Adrenal gland (tissue), 5 donors: ENCODE measurements around the gene SRGAP3.

Experiments used
- CTCF ChIP-seq, 6 experiments: fragments of 450-650 bp in 4 of 6; fragments of 200-600 bp in 2 of 6; sonication (generic) in 1 of 6; IDR thresholded peaks; 1 replicate in 5 of 6; 2 replicates in 1 of 6; pipeline versions ENCODE4 v1.5.1 to v1.8.0; 2016 to 2021; ENCODE audit warnings: antibody characterized with exemption in 6 of 6, mild to moderate bottlenecking in 2 of 6, moderate library complexity in 1 of 6
- POLR2A ChIP-seq, 2 donors: fragments of 450-650 bp; IDR thresholded peaks; one replicate each; pipeline ENCODE4 v1.6.1; 2017; ENCODE audit warnings: antibody characterized with exemption in 2 of 2, mild to moderate bottlenecking in 2 of 2, moderate library complexity in 1 of 2
- donor health status: DM: no; HTN: no; CAD: no.

- TF ChIP-seq CTCF (IDR thresholded peaks at IDR 0.05) (no peak), POLR2A (IDR thresholded peaks at IDR 0.05) (no peak)
Observed at GRCh38 chr3:9185701-9186100, 63.7 kb downstream of the SRGAP3 start.
